CD4-positive, alpha-beta T cell treated with Interferon alpha-2 for 1 hour (primary cell): ENCODE data around the gene CNST.
"Not testable (repeated sequence)": the region's sequence is repeated elsewhere in the genome, so short reads cannot be mapped to it uniquely, and the experiment has no call there.

Experiments used
- DNase-seq, 2 donors: peaks; one replicate each; pipeline ENCODE4 v3.0.0-alpha.2; 2020 to 2022

Gene CNST

GRCh38 chr1:246622035-246622652 is 55.9 kb downstream of the CNST start:
- no peak for DNase-seq

- no peak for DNase-seq
Observed at GRCh38 chr1:246624091-246624490, 57.8 kb downstream of the CNST start.

DNA sequence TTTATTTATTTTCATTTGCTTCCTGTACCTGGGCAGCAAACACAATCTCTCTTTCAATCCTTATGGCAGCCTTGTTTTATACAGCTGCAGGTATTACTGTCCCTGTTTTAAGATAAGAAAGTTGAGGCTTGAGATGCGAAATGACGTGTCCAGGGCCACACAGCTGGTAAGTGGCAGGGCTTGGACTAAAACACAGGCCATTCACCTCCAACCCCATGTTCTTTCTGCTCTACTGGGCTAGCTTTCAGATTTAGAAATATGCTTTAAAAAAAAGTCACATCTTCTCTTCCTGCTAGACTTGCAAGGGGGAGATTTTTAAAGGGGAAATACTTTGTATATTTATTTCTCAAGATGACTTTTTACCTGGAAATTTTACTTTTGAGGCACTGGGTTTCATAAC is 62.8 kb downstream of the CNST start:
- DNase-seq = no peak

DNA sequence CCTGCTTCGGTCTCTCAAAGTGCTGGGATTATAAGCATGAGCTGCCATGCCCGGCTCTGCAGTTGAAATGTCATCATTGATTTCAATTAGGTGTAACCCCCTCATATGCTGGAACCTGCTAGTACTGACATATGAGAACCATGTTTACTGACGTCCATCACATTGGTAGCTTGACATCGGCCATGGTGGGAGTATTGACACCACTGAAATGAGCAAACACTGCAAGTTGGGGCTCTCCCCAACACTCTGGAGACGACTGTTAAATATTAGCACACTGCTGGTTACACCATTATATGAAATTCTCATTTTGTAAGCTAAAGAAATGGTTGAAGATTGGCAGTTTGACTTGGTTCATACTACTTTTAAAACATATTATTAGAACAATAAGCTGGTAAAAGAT is 63.7 kb downstream of the CNST start:
- DNase-seq = no peak

- DNase-seq = no peak
Observed at GRCh38 chr1:246631426-246631825, 65.2 kb downstream of the CNST start.

- no peak for DNase-seq
Observed at GRCh38 chr1:246632281-246633168, 66.3 kb downstream of the CNST start.

- DNase-seq = not testable (repeated sequence)
Observed at GRCh38 chr1:246634659-246635058, 68.4 kb downstream of the CNST start.

- no peak for DNase-seq
Observed at GRCh38 chr1:246638941-246639655, 72.8 kb downstream of the CNST start.

GRCh38 chr1:246639732-246640131 is 73.5 kb downstream of the CNST start:
- no peak for DNase-seq

- no peak for DNase-seq
Observed at GRCh38 chr1:246640747-246641146, 74.5 kb downstream of the CNST start.

GRCh38 chr1:246641394-246641793 is 75.1 kb downstream of the CNST start:
- DNase-seq = no peak

DNA sequence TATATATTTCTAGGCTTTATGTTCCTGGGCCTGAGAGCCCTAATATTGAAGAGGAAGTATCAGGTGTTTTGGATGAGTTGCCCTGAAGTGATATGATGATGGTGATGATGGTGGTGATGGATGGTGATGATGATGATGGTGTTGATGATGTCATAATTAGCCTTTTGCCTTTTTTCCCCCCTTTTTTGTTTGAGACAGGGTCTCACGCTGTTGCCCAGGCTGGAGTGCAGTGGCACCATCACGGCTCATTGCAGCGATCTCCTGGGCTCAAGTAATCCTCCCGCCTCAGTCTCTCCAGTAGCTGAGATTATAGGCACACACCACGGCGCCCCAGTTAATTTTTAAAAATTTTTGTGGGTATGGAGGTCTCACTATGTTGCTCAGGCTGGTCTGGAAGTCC is 76.5 kb downstream of the CNST start:
- no peak for DNase-seq

GRCh38 chr1:246647113-246647512 is 80.9 kb downstream of the CNST start:
- DNase-seq = no peak

- DNase-seq = no peak
Observed at GRCh38 chr1:246647513-246647912, 81.3 kb downstream of the CNST start.

GRCh38 chr1:246651012-246651695 is 84.9 kb downstream of the CNST start:
- no peak for DNase-seq

DNA sequence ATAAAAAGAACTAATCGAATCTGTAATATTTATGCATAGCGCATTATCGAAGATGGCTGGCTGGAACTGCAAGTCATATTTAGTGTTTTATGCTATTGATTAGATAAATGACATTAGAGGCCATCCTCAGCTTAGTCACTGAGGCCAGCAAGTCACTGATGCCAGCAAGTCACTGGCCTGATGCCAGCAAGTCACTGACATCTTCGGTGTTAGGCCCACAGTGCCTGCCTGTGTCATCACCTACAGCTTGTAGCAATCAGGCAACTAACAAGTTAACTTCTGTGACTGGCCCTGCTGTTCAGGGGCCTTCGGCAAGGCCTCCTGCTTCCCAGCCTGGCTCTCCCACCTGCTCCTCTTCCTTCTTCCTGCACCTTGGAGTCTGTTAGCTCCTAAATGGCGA is 92.3 kb downstream of the CNST start:
- no peak for DNase-seq

- DNase-seq = no peak
Observed at GRCh38 chr1:246659594-246660140, 93.4 kb downstream of the CNST start.

DNA sequence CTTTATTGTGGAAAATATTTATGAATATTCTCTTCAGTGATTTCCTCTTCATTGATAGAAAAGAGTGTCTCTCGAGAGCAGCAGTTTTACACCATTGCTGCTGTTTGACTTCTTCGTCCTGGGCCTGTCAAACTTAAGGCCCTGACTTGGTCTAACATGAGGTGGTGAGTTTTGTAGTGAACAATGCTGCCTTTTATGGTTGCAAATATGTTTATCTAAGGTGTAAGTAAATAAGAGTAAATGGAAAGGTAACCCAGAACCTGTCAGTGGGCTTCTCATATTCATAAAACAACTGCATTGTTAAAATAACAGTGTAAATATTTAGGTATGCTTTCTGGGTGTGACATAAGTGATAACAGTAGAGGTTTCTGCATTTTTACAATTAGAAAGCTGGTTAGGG is 95.2 kb downstream of the CNST start:
- DNase-seq = no peak

GRCh38 chr1:246667773-246668172 is 101.5 kb downstream of the CNST start:
- no peak for DNase-seq

- no peak for DNase-seq
Observed at GRCh38 chr1:246669659-246670058, 103.4 kb downstream of the CNST start.

DNA sequence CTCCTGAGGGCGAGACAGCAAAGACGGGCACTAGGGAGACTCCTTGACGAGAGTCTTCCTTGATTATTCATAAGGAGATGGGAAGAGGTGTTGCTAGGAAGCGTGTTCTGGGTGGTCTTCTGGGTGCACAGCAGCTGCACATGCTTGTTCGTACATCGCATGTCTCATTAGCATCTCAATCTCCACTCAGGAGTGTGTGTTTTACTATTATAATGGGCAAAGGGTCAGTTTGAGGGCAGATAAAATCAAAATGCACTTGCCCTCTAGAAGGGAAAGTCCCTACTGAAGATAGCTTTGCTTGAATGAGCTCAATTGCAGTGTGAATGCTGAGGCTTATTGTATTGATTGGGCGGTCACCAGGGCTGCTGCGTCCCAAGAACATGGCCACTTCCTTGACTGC is 107.8 kb downstream of the CNST start:
- no peak for DNase-seq

- no peak for DNase-seq
Observed at GRCh38 chr1:246677842-246678241, 111.6 kb downstream of the CNST start.
